Measurements from ENCODE around the gene CD93. TPM values are rescaled to one million over a fixed set of nuclear protein-coding genes. Genes with fewer than 3 reads are reported as not detected.

Gene CD93
- total RNA-seq, 4 donors from 2014 or later, result 6.3 to 14.3 (median 7.9) TPM

GRCh38 chr20:23088866-23089265 lies 2.7 kb upstream of the CD93 start:
- intact Hi-C loops (cut with DNase I; ENCODE audit: low total_unique reads) (no loop called here), in situ Hi-C loops (cut with MboI; ENCODE audit: low pct_ligation_motif_present in 1 of 4, low pct_unique_long_range_greater_than_20kb in 1 of 4, low sequenced_read_pairs in 3 of 4) (no loop called here)
- Histone ChIP-seq H3K36me3 (no peaks in the 10 kb centered on the region), H3K9me3 (no peaks in the 10 kb centered on the region), H3K4me3 (no peak overlapping the region), H3K4me1 (no peaks in the 10 kb centered on the region), H3K27me3 (no peaks in the 10 kb centered on the region), H3K27ac (no peak overlapping the region)
- WGBS, 2 donors (ENCODE audit: low coverage in 1 of 2), result 94 to 97% methylated on average over 2 to 8 of the region's 8 CpGs
- TF ChIP-seq EP300 (IDR thresholded peaks at IDR 0.05; ENCODE audit: low read depth) (no peak), POLR2A (IDR thresholded peaks at IDR 0.05) (no peak), POLR2AphosphoS5 (IDR thresholded peaks at IDR 0.05) (no peak)
- TF ChIP-seq, protein P1, sequence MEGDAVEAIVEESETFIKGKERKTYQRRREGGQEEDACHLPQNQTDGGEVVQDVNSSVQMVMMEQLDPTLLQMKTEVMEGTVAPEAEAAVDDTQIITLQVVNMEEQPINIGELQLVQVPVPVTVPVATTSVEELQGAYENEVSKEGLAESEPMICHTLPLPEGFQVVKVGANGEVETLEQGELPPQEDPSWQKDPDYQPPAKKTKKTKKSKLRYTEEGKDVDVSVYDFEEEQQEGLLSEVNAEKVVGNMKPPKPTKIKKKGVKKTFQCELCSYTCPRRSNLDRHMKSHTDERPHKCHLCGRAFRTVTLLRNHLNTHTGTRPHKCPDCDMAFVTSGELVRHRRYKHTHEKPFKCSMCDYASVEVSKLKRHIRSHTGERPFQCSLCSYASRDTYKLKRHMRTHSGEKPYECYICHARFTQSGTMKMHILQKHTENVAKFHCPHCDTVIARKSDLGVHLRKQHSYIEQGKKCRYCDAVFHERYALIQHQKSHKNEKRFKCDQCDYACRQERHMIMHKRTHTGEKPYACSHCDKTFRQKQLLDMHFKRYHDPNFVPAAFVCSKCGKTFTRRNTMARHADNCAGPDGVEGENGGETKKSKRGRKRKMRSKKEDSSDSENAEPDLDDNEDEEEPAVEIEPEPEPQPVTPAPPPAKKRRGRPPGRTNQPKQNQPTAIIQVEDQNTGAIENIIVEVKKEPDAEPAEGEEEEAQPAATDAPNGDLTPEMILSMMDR (IDR thresholded peaks at IDR 0.05), result no peak
- no peak for DNase-seq

GRCh38 chr20:23087587-23088251 lies 1.6 kb upstream of the CD93 start:
- 63% methylated on average over 9 of the region's 9 CpGs; no CpG with 5 or more reads in 1 of the 2 donors for WGBS, 2 donors (ENCODE audit: low coverage in 1 of 2)
- no peak for DNase-seq
- Histone ChIP-seq H3K4me3 (no peak overlapping the region), H3K36me3 (no peaks in the 10 kb centered on the region), H3K9me3 (no peaks in the 10 kb centered on the region), H3K4me1 (no peaks in the 10 kb centered on the region), H3K27me3 (no peaks in the 10 kb centered on the region), H3K27ac (peak overlapping the region; percentile 64 to 74 (median 68))
- TF ChIP-seq, protein P1 (IDR thresholded peaks at IDR 0.05), result no peak
- TF ChIP-seq POLR2A (IDR thresholded peaks at IDR 0.05) (no peak), POLR2AphosphoS5 (IDR thresholded peaks at IDR 0.05) (no peak), EP300 (IDR thresholded peaks at IDR 0.05; ENCODE audit: low read depth) (no peak)
- in situ Hi-C loops (cut with MboI; ENCODE audit: low pct_ligation_motif_present in 1 of 4, low pct_unique_long_range_greater_than_20kb in 1 of 4, low sequenced_read_pairs in 3 of 4) (no loop called here), intact Hi-C loops (cut with DNase I; ENCODE audit: low total_unique reads) (no loop called here)

DNA sequence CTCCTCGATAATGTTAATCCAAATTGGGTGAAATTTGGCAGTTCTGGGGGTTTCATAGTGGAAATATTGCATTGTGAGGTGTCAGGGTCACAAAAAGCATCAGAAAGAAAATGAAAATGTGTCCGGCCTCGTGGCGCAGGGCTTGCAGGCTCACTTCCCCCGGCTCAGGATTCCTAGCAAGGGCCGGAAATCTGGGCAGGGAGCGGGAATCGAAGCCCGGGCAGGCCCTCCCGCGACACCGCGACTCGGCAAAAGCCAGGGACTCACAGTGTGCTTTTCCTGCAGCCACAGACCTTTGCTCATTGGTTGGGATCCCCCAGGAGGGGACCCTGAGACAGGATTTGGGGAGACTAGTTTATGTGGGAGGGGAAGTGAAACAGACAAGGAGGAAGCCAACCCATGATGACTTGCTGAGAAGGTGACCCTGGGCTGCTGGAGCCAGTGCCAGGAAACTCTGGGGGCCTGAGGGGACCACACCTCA lies 847 bp upstream of the CD93 start:
- Histone ChIP-seq H3K36me3 (no peaks in the 10 kb centered on the region), H3K4me1 (no peaks in the 10 kb centered on the region), H3K9me3 (no peaks in the 10 kb centered on the region), H3K27ac (peak overlapping the region; percentile 64 to 74 (median 68)), H3K27me3 (no peaks in the 10 kb centered on the region), H3K4me3 (no peak overlapping the region)
- intact Hi-C loops (cut with DNase I; ENCODE audit: low total_unique reads), result no loop called here
- TF ChIP-seq EP300 (IDR thresholded peaks at IDR 0.05; ENCODE audit: low read depth), result no peak
- no peak for TF ChIP-seq POLR2A (IDR thresholded peaks at IDR 0.05)
- TF ChIP-seq, protein P1 (IDR thresholded peaks at IDR 0.05), result no peak
- peak in 1 of 3 donors; percentile 11 for TF ChIP-seq POLR2AphosphoS5 (IDR thresholded peaks at IDR 0.05)
- WGBS, 2 donors (ENCODE audit: low coverage in 1 of 2), result 60 to 71% methylated on average over 3 to 14 of the region's 14 CpGs
- in situ Hi-C loops (cut with MboI; ENCODE audit: low pct_ligation_motif_present in 1 of 4, low pct_unique_long_range_greater_than_20kb in 1 of 4, low sequenced_read_pairs in 3 of 4), result no loop called here
- DNase-seq, result peak; percentile 22

DNA sequence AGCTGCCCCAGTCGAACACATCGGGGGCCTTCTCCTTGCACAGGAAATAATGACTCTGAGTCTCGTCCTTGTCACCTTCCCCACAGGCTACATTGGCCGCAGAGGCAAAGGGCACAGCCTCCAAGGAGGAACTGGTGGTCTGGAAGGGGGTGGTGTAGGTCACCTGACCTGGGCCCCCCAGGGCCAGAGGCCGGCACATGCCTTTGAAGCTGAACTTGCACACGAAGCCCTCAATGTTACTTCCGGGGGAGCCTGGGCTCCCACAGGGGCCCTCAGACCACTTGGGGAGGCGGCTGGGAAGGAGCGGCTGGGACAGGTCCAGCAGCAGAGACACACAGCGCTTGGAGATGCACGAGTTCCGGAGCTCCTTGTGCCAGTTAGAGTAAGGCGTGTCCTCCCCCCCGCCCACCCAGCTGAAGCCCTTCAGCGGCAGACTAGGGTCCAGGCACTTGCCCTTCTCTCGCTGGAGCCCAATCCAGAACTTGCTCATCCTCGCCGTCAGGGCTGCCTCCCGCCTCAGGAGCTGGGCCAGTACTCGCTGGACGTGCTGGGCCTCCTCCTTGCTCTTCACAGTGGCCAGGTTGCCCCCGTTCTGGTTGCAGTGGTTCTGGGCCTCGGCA lies 578 bp downstream of the CD93 start:
- Histone ChIP-seq H3K27ac (peak overlapping the region; percentile 64 to 74 (median 68)), H3K9me3 (no peaks in the 10 kb centered on the region), H3K4me1 (no peaks in the 10 kb centered on the region), H3K4me3 (peak overlapping the region in 2 of 4 donors; percentile 12 to 22), H3K36me3 (no peaks in the 10 kb centered on the region), H3K27me3 (no peaks in the 10 kb centered on the region)
- TF ChIP-seq POLR2AphosphoS5 (IDR thresholded peaks at IDR 0.05) (no peak), EP300 (IDR thresholded peaks at IDR 0.05; ENCODE audit: low read depth) (no peak), POLR2A (IDR thresholded peaks at IDR 0.05) (no peak)
- TF ChIP-seq, protein P1 (IDR thresholded peaks at IDR 0.05), result no peak
- 86% methylated on average over 18 of the region's 23 CpGs; no CpG with 5 or more reads in 1 of the 2 donors for WGBS, 2 donors (ENCODE audit: low coverage in 1 of 2)
- intact Hi-C loops (cut with DNase I; ENCODE audit: low total_unique reads), result no loop called here
- no peak for DNase-seq
- in situ Hi-C loops (cut with MboI; ENCODE audit: low pct_ligation_motif_present in 1 of 4, low pct_unique_long_range_greater_than_20kb in 1 of 4, low sequenced_read_pairs in 3 of 4), result no loop called here

Measured in transverse colon (tissue), 4 donors.